Activated T-cell treated with anti-CD3 and anti-CD28 coated beads, Interleukin-2, amount 50 U/mL, for 4 hours (primary cell): ENCODE results near the gene MYO1D. TPM values are rescaled to one million over a fixed set of nuclear protein-coding genes. Genes with fewer than 3 reads are reported as not detected.
A peak's percentile ranks its signal among the peaks of the same experiment; 100 is the strongest.

Experiments used
- ATAC-seq, 2 donors: fragments of 200-7000 bp; cut with Tn5 transposase; one replicate each; pipeline ENCODE4 v1.10.0; 2021
- DNase-seq: peaks from one replicate; pipeline ENCODE4 v3.0.0-alpha.2; 2020
- H3K27me3 Mint-ChIP-seq: one replicate; pipeline ENCODE4 v1.8.0; 2021; ENCODE audit warnings: low read depth, mixed read lengths
- H3K36me3 Mint-ChIP-seq: one replicate; pipeline ENCODE4 v1.8.0; 2022; ENCODE audit warnings: mixed read lengths; ENCODE audit not compliant: insufficient read depth
- H3K4me1 Mint-ChIP-seq: one replicate; pipeline ENCODE4 v1.8.0; 2021; ENCODE audit warnings: low read depth, mixed read lengths
- H3K4me3 Mint-ChIP-seq: one replicate; pipeline ENCODE4 v1.8.0; 2021; ENCODE audit warnings: mild to moderate bottlenecking, moderate library complexity, mixed read lengths
- H3K9me3 Mint-ChIP-seq: one replicate; pipeline ENCODE4 v1.8.0; 2021; ENCODE audit warnings: mixed read lengths
- total RNA-seq, 3 donors: library from RNA; stranded (reverse); gene quantifications; one replicate each; pipeline ENCODE4 v1.2.1, GENCODE V29; 2021

Gene MYO1D
- total RNA-seq, 3 donors from 2014 or later: 8.5 to 14.6 (median 10.6) TPM

- ATAC-seq (no peak), DNase-seq (no peak)
- no peaks in the 10 kb centered on the region for H3K4me1 Mint-ChIP-seq
- peaks cover 10% of the 10 kb centered on the region for H3K36me3 Mint-ChIP-seq
- no peak overlapping the region for H3K4me3 Mint-ChIP-seq
- peaks cover 24% of the 10 kb centered on the region for H3K9me3 Mint-ChIP-seq
- no peaks in the 10 kb centered on the region for H3K27me3 Mint-ChIP-seq
Measured at GRCh38 chr17:32583053-32583452, 293.9 kb downstream of the MYO1D start.

DNA sequence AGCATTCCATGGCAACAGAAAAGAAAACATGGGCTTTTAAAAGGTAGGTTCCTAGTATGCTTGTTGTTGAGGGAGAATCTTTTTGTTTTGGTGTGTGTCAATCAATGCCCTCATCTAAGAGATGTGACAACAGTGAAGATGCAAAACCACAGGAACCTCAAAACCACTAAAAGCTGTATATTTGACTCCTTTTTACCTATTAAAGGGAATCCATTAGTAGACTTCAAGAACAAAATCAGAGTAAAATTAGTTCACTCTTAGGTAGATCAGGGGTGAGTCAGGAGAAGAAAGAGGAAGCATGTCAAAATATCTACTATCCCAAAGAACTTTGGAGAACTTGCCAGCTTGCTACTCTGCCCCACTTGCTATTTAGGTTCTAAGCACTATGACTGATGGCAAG lies 301.1 kb downstream of the MYO1D start:
- H3K9me3 Mint-ChIP-seq: peaks cover 3% of the 10 kb centered on the region
- H3K36me3 Mint-ChIP-seq: no peaks in the 10 kb centered on the region
- H3K4me1 Mint-ChIP-seq: peaks cover 13% of the 10 kb centered on the region
- no peak overlapping the region for H3K4me3 Mint-ChIP-seq
- ATAC-seq: peak; percentile 34 to 41
- no peak for DNase-seq
- no peaks in the 10 kb centered on the region for H3K27me3 Mint-ChIP-seq

GRCh38 chr17:32570081-32570396 lies 306.9 kb downstream of the MYO1D start:
- no peaks in the 10 kb centered on the region for H3K27me3 Mint-ChIP-seq
- H3K9me3 Mint-ChIP-seq: no peaks in the 10 kb centered on the region
- DNase-seq (no peak), ATAC-seq (no peak)
- no peaks in the 10 kb centered on the region for H3K36me3 Mint-ChIP-seq
- H3K4me1 Mint-ChIP-seq: peaks cover 13% of the 10 kb centered on the region
- H3K4me3 Mint-ChIP-seq: no peak overlapping the region

GRCh38 chr17:32569171-32570080 lies 307.5 kb downstream of the MYO1D start:
- Mint-ChIP-seq H3K9me3 (no peaks in the 10 kb centered on the region), H3K4me3 (no peak overlapping the region)
- DNase-seq: no peak

DNA sequence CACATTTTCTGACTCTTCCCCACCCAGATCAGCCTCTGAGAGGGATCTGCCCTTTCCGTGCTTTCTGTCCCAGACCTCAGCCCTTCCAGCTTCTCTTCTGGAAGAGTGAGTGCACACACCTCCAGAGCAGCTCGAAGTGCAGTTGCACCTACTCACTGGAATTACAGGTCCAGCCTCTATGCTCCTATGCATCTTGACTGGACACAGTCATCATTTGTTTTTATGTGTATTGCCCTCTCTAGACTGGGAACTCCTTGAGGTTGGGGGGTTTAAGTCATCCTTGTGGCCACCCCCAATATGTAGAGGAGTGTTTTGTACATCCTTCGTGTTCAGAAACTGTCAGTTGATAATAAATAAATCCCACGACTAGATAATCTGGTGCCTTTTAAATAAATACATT lies 308.2 kb downstream of the MYO1D start:
- Mint-ChIP-seq H3K4me3 (no peak overlapping the region), H3K9me3 (no peaks in the 10 kb centered on the region), H3K4me1 (peaks cover 17% of the 10 kb centered on the region), H3K27me3 (no peaks in the 10 kb centered on the region), H3K36me3 (no peaks in the 10 kb centered on the region)
- ATAC-seq (no peak), DNase-seq (no peak)

More at GRCh38 chr17:32569171-32570080, 307.5 kb downstream of the MYO1D start:
- ATAC-seq: no peak
- no peaks in the 10 kb centered on the region for H3K27me3 Mint-ChIP-seq
- peaks cover 12% of the 10 kb centered on the region for H3K4me1 Mint-ChIP-seq
- H3K36me3 Mint-ChIP-seq: no peaks in the 10 kb centered on the region

DNA sequence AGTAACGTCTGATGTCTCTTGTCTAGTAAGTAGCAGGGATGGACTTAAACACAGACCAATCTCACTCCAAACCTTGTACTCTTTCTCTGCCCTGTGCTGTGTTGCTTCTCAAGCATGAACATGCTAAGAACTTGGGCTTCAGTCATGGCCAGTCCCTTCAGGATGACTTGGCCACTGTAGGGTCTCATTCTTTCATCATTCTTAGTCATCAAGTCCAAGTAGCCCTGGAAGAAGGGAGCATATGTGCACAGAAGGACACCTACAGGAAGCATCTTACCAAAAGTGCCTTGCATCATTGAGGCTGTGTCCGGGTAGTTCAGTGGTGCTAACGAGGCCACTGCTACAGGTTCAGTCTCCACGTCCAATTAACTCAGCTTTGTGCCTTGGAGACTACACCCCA lies 309.4 kb downstream of the MYO1D start:
- no peaks in the 10 kb centered on the region for H3K27me3 Mint-ChIP-seq
- no peak for DNase-seq
- H3K4me3 Mint-ChIP-seq: no peak overlapping the region
- no peaks in the 10 kb centered on the region for H3K9me3 Mint-ChIP-seq
- no peaks in the 10 kb centered on the region for H3K36me3 Mint-ChIP-seq
- H3K4me1 Mint-ChIP-seq: peaks cover 17% of the 10 kb centered on the region
- ATAC-seq: no peak

DNA sequence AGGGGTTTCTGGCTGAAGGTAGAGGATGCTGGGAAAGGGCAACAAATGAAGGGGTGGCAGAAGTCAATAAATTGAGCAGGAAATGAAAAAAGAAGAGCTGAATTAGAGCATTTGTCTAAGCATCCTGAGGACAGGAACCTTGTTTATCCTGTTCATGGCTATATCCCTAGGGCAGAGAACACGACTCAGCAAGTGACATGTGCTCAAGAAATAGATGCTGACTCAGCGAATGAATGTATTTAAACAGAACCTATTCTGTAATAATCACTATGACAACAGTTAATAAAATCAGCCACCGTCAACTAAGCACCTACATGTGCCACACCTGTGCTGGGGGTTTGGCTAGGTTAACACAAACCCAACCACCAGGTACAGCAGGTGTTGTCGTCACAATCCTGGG lies 309.8 kb downstream of the MYO1D start:
- DNase-seq (no peak), ATAC-seq (no peak)
- H3K4me1 Mint-ChIP-seq: peaks cover 17% of the 10 kb centered on the region
- H3K4me3 Mint-ChIP-seq: no peak overlapping the region
- H3K27me3 Mint-ChIP-seq: no peaks in the 10 kb centered on the region
- H3K9me3 Mint-ChIP-seq: no peaks in the 10 kb centered on the region
- H3K36me3 Mint-ChIP-seq: no peaks in the 10 kb centered on the region

- no peaks in the 10 kb centered on the region for H3K9me3 Mint-ChIP-seq
- no peak overlapping the region for H3K4me3 Mint-ChIP-seq
- ATAC-seq: no peak
- DNase-seq: no peak
- peaks cover 17% of the 10 kb centered on the region for H3K4me1 Mint-ChIP-seq
- H3K36me3 Mint-ChIP-seq: no peaks in the 10 kb centered on the region
- no peaks in the 10 kb centered on the region for H3K27me3 Mint-ChIP-seq
Measured at GRCh38 chr17:32566303-32566702, 310.6 kb downstream of the MYO1D start.

DNA sequence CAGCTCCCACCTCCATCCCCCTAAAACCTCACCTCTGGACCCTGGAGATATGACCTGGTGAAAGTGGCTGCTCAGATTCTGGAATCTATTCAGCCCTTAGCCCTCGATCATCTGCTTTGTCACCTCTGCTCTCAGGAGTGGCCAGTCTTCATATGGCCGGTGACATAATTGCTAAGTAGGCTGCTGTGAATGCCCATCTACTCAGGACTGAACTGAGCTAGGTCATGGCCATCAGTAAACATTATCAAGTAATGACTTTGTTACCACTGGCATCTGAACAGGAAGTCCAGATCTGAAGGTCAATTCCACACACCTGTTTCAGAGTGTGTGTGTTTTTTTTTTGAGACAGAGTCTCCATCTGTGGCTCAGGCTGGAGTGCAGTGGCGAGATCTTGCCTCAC lies 311.5 kb downstream of the MYO1D start:
- Mint-ChIP-seq H3K4me3 (no peak overlapping the region), H3K4me1 (peaks cover 14% of the 10 kb centered on the region), H3K36me3 (no peaks in the 10 kb centered on the region), H3K9me3 (no peaks in the 10 kb centered on the region), H3K27me3 (no peaks in the 10 kb centered on the region)
- no peak for DNase-seq
- no peak for ATAC-seq

- Mint-ChIP-seq H3K4me1 (peaks cover 8% of the 10 kb centered on the region), H3K4me3 (no peak overlapping the region), H3K9me3 (no peaks in the 10 kb centered on the region), H3K36me3 (no peaks in the 10 kb centered on the region), H3K27me3 (no peaks in the 10 kb centered on the region)
- DNase-seq: no peak
- ATAC-seq: peak; percentile 56 to 70
Measured at GRCh38 chr17:32564325-32564724, 312.6 kb downstream of the MYO1D start.

DNA sequence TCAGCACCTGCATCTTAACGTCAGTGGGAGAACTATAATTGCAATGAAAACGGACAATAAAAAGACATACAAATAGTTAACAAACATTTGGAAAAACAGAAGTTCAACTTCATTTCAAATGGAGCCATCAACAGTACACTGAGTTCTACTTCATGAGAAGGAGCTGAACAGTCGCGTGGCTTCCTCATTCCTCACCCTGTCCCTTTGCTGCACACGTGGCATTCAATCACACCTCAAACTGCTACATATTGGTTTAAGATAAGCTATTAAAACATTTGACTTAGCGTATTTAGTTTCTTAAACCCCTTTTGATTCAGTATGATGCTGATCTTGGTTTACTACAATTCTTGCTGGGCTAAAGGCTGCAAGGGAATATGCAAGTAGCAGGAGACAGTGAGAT lies 313.3 kb downstream of the MYO1D start:
- peaks cover 15% of the 10 kb centered on the region for H3K4me1 Mint-ChIP-seq
- no peaks in the 10 kb centered on the region for H3K9me3 Mint-ChIP-seq
- no peak overlapping the region for H3K4me3 Mint-ChIP-seq
- ATAC-seq (no peak), DNase-seq (no peak)
- no peaks in the 10 kb centered on the region for H3K36me3 Mint-ChIP-seq
- no peaks in the 10 kb centered on the region for H3K27me3 Mint-ChIP-seq

DNA sequence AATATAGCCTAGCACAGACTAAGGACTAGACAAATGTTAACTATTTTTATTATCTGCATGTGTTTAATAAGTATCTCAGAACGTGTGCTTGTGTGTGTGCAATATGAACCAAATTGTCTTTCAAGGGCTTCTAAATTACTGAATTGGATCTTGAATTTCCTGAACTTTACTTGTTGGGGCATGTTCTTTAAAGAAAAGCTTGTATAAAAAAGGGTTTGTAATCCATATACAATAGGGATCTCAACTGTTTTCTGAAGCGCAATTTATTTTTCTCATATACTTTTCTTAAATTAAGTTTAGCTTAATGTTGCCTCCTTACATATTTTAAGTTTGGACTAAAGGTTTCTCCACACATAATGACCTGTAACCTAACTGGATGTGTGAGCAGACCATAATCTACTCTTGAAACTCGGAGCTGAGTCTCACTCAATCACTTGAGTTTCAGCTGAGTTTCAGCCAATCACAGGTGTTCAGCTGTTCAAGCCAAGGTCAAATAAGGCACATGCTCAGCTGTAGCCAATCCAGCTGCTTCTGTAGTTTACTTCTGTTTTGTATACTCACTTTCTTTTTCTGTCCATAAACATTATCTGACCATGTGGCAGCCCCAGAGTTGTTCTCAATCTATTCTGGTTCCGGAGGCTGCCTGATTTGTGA lies 317.8 kb downstream of the MYO1D start:
- DNase-seq: no peak

DNA sequence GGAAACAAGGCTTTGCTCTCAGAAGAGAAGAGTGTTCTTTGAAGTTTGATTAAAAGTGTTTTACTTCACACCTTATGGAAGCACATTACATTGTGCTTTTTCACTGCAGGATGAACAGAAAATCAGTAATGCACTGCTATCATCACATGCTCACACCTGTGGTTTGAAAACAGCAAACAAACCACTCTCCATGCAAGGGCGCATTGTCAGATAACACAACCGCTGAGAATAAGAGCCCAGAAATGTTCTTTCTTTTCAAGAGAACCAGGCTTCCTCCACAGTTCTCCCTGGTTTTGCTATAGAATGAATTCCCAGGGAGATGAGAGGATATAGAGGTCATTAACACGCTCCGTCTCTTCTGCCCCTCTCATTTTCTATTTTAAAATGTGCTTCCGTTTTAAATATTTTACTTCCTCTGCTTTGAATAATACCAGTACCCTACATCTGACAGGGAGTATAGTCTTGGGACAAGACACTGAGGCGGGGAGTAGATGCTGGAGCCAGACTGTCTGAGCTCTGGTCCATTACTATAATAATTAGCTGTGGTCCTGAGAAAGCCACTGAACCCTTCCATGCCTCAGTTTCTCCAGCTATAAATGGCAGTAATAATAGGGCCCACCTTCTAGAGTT lies 318.5 kb downstream of the MYO1D start:
- Mint-ChIP-seq H3K27me3 (no peaks in the 10 kb centered on the region), H3K9me3 (no peaks in the 10 kb centered on the region), H3K36me3 (no peaks in the 10 kb centered on the region), H3K4me3 (peak overlapping the region; percentile 12), H3K4me1 (peaks cover 31% of the 10 kb centered on the region)
- ATAC-seq: no peak
- no peak for DNase-seq

More for the DNA sequence above, 317.8 kb downstream of the MYO1D start:
- Mint-ChIP-seq H3K4me3 (no peak overlapping the region), H3K4me1 (peaks cover 28% of the 10 kb centered on the region), H3K27me3 (no peaks in the 10 kb centered on the region), H3K36me3 (no peaks in the 10 kb centered on the region), H3K9me3 (no peaks in the 10 kb centered on the region)
- ATAC-seq: no peak

- peaks cover 52% of the 10 kb centered on the region for H3K4me1 Mint-ChIP-seq
- no peaks in the 10 kb centered on the region for H3K27me3 Mint-ChIP-seq
- no peak overlapping the region for H3K4me3 Mint-ChIP-seq
Measured at GRCh38 chr17:32555611-32556310, 321.2 kb downstream of the MYO1D start.

More at GRCh38 chr17:32555611-32556310, 321.2 kb downstream of the MYO1D start:
- ATAC-seq (no peak), DNase-seq (no peak)
- H3K36me3 Mint-ChIP-seq: no peaks in the 10 kb centered on the region
- H3K9me3 Mint-ChIP-seq: no peaks in the 10 kb centered on the region
